Stimulated activated naive CD8-positive, alpha-beta T cell treated with anti-CD3 and anti-CD28 coated beads, Interleukin-15, Interleukin-2, amounts not matched to agents 100 ng/mL and 50 ng/mL, for 24 hours (primary cell): ENCODE data around the gene TULP4.

Source experiments
- H3K27ac Mint-ChIP-seq: one replicate; pipeline ENCODE4 v1.8.0; 2021; ENCODE audit warnings: mild to moderate bottlenecking, mixed read lengths
- H3K27me3 Mint-ChIP-seq: one replicate; pipeline ENCODE4 v1.8.0; 2021; ENCODE audit warnings: mixed read lengths
- H3K36me3 Mint-ChIP-seq: one replicate; pipeline ENCODE4 v1.8.0; 2021; ENCODE audit warnings: low read depth, mixed read lengths
- H3K4me1 Mint-ChIP-seq: one replicate; pipeline ENCODE4 v1.8.0; 2021; ENCODE audit warnings: low read depth, mixed read lengths
- H3K4me3 Mint-ChIP-seq: one replicate; pipeline ENCODE4 v1.8.0; 2021; ENCODE audit warnings: mild to moderate bottlenecking, mixed read lengths
- H3K9me3 Mint-ChIP-seq: one replicate; pipeline ENCODE4 v1.8.0; 2021; ENCODE audit warnings: mixed read lengths

TULP4 gene

DNA sequence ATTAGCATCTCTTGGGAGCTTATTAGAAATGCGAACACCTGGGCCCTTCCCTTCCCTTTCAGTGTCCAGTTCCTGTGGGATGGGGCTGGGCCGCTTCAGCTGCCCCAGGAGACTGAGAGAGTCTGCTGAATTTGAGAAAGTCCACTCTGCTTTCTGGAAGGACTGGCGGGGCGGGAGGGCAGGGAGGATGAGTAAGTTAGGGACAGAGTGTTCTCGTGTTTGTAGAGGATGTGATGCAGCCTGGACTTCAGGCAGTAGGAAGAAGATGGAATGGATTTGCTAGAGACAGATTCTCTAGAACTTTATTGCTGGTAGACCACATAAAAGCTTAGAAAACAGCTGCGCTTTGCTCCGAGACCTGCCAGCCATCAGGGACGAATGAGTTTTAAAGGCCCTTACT is 1.1 kb upstream of the TULP4 start:
- no peaks in the 10 kb centered on the region for H3K4me1 Mint-ChIP-seq
- no peak overlapping the region for H3K4me3 Mint-ChIP-seq
- no peak overlapping the region for H3K27ac Mint-ChIP-seq
- H3K36me3 Mint-ChIP-seq: peaks cover 51% of the 10 kb centered on the region
- H3K27me3 Mint-ChIP-seq: no peaks in the 10 kb centered on the region
- peaks cover 3% of the 10 kb centered on the region for H3K9me3 Mint-ChIP-seq

DNA sequence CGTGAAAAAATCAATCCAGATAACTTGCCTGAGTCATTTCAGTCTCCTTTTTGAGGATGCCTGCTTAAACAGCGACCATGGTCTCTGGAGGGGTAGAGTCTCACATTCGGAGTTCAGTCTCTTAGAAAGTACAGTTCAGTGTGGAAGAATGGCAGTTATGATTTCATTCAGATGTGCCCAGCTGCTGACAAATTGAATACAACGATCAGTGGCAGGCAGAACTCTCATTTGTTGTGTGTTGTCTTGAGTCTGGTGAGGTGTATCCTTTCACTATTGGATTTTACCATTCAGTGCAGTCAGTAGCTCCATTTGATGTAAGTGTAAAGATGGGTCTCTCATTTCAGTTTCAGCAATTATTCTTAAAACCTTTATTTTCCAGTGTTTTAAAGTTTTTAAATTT is 639 bp upstream of the TULP4 start:
- H3K27me3 Mint-ChIP-seq: no peaks in the 10 kb centered on the region
- peaks cover 55% of the 10 kb centered on the region for H3K36me3 Mint-ChIP-seq
- H3K4me3 Mint-ChIP-seq: no peak overlapping the region
- H3K27ac Mint-ChIP-seq: no peak overlapping the region
- H3K4me1 Mint-ChIP-seq: no peaks in the 10 kb centered on the region
- peaks cover 4% of the 10 kb centered on the region for H3K9me3 Mint-ChIP-seq

DNA sequence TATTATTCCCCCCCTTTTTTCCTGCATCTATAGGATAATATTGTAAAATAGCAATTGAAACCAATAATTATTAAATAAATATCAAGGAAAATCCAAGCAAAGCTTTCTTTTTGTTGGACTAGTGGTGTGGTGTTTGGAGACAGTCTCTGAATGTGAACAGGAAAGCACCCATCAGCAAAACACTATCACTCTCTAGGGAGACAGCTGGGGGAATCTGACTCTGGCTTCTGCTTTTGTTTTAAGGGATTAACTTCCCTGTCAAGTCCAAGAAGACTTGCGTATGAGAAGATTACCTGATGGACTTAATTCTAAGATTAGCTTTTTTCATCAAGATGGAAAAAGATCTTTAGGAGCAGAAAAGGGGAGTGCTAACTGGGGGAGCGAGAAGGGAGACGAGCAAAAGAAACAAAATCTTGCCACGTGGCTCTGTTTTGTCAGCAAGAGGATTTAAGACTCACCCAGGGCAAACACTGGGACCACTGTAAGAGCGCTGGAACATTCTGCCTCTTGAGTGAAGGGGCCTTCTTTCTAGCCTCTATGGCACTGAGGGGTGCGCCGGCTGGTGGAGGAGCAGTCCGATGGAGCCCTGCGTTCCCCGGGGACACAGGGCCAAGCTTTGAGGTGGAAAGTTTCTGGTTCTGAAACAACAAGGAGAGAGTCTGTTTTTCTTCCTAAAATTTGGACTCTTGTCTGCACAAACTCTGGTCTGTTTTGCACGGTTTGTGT is 570 bp downstream of the TULP4 start:
- H3K4me3 Mint-ChIP-seq: no peak overlapping the region
- H3K9me3 Mint-ChIP-seq: peaks cover 4% of the 10 kb centered on the region
- H3K4me1 Mint-ChIP-seq: peaks cover 2% of the 10 kb centered on the region
- peaks cover 52% of the 10 kb centered on the region for H3K36me3 Mint-ChIP-seq
- no peaks in the 10 kb centered on the region for H3K27me3 Mint-ChIP-seq
- no peak overlapping the region for H3K27ac Mint-ChIP-seq

DNA sequence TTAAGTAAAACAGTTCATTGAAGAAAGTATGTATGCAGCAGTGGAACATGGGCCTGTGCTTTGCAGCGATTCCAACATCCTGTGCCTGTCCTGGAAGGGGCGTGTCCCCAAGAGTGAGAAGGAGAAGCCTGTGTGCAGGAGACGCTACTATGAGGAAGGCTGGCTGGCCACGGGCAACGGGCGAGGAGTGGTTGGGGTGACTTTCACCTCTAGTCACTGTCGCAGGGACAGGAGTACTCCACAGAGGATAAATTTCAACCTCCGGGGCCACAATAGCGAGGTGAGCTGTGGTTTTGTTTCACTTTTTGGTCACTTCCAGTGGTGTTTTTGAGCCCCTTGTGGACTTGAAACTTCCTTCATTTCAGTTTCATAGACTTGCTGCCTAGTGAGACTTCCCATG is 1.7 kb downstream of the TULP4 start:
- Mint-ChIP-seq H3K27me3 (no peaks in the 10 kb centered on the region), H3K36me3 (peaks cover 52% of the 10 kb centered on the region), H3K9me3 (peaks cover 4% of the 10 kb centered on the region), H3K4me1 (peaks cover 10% of the 10 kb centered on the region), H3K27ac (no peak overlapping the region), H3K4me3 (no peak overlapping the region)

DNA sequence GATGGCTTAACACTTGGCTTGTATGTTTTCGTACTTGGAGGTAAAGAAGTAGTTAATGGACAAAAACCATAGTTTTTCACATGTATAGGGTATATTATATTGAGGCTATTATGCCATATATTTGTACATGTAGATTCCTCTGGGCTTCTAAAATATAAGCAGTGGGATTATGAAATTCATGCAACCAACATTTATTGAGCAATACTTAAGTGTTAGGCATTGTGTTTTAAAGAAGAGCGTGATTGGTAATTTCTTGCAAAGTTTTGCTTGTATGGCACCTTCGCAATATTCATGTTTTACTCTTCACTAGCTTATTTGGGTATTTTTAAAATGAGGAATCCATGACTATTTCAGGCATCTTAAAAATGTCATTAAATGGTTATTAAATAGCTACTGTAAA is 2.5 kb downstream of the TULP4 start:
- H3K9me3 Mint-ChIP-seq: peaks cover 4% of the 10 kb centered on the region
- peaks cover 52% of the 10 kb centered on the region for H3K36me3 Mint-ChIP-seq

DNA sequence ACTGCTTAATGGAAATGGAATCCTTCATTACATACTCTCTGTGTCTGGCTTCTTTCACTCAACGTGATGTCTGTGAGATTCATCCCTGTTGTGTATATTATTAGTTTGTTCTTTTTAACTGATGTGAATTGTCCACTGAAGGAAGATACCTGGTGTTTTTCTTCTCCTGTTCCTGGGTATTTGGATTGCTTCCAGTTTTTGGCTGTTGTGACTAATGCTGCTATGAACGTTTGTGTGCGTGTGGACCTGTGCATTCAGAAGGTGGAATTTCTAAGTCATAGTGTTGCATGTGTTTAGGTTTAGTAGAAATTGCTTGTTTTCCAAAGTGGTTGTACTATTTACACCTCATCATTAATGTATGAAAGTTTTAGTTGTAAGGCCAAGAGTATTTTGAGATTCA is 3.8 kb downstream of the TULP4 start:
- H3K4me1 Mint-ChIP-seq: peaks cover 19% of the 10 kb centered on the region
- H3K4me3 Mint-ChIP-seq: no peak overlapping the region
- peaks cover 4% of the 10 kb centered on the region for H3K9me3 Mint-ChIP-seq
- H3K36me3 Mint-ChIP-seq: peaks cover 46% of the 10 kb centered on the region
- H3K27ac Mint-ChIP-seq: no peak overlapping the region
- H3K27me3 Mint-ChIP-seq: no peaks in the 10 kb centered on the region

More for the DNA sequence above, 2.5 kb downstream of the TULP4 start:
- H3K4me1 Mint-ChIP-seq: peaks cover 15% of the 10 kb centered on the region
- no peak overlapping the region for H3K4me3 Mint-ChIP-seq
- H3K27ac Mint-ChIP-seq: no peak overlapping the region
- no peaks in the 10 kb centered on the region for H3K27me3 Mint-ChIP-seq

DNA sequence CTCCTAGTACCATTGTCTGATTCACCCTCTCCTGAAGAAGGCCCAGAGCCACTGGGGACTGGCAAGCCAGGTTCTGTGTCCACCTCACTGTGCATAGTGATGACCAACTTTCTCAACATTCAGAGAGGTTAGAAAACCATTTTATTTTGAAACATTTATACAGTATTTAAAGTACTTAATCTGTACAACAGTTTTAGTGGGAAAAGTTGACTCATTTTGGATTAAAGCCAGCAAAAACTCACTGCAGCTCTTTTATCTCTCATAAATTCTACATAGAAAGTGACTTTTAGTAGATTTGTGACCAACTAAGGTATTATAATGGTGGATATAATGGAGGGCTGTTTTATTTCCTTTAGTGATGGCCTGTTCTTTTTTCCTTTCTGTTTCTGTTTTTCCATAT is 9.7 kb downstream of the TULP4 start:
- Mint-ChIP-seq H3K36me3 (peaks cover 9% of the 10 kb centered on the region), H3K4me1 (peaks cover 67% of the 10 kb centered on the region), H3K9me3 (peaks cover 5% of the 10 kb centered on the region), H3K27me3 (no peaks in the 10 kb centered on the region), H3K4me3 (no peak overlapping the region), H3K27ac (no peak overlapping the region)

DNA sequence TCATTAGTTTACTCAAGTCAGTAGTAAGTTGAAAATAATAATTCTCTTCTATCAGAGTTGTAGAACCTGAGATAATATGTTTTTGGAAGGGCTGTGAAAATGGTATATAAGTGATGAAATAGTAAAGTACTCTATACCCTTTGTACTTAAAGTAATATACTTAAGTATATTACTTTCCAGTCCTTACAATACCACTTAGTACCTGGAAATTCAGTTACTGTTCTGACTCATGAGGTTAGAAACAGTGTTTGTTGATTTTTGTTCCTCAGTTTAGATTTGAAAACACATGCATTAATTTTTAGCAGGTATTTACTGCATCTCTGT is 10.1 kb downstream of the TULP4 start:
- H3K27me3 Mint-ChIP-seq: no peaks in the 10 kb centered on the region
- H3K4me1 Mint-ChIP-seq: peaks cover 71% of the 10 kb centered on the region
- peaks cover 9% of the 10 kb centered on the region for H3K36me3 Mint-ChIP-seq
- H3K4me3 Mint-ChIP-seq: no peak overlapping the region
- no peak overlapping the region for H3K27ac Mint-ChIP-seq
- H3K9me3 Mint-ChIP-seq: peaks cover 5% of the 10 kb centered on the region

DNA sequence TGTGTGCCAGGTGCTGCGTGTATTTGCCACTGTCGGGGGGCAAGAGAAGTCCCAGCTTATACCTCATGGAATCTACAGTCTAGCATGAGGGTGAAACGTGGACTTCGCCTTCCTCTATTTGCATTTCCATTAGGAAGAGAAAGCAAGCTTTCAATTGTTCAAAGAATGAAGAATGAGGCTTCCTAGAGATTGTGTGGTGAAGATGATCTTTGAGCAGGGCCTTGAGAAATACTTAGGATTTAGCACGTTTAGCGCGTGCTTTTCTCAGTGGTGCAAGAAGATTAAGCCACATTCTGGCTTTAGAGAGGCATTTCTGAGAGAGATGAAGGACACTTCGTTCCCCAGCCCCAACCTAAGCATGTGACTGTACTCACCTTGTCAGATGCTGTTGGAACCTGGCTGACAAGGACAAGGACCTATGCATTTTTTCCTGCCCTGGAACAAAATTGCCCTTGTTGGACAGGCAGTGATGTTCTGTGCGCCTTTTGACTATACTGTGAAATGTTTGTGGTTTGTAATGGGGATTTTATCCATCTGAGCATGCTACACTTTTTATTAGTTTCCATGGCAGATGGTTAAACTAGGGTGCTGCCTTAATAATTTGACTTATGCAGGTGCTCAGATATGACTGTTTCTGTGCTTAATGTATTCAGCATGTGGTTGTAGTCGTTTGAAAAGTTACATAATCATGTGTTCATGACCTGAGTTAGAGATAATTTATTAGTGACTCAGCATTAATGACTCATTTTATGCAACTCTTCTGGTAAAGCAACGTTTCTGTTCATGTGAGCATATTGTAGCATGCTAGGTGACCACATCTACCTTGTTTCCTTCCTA is 10.7 kb downstream of the TULP4 start:
- no peak overlapping the region for H3K4me3 Mint-ChIP-seq
- H3K4me1 Mint-ChIP-seq: peaks cover 73% of the 10 kb centered on the region
- H3K36me3 Mint-ChIP-seq: peaks cover 9% of the 10 kb centered on the region
- no peak overlapping the region for H3K27ac Mint-ChIP-seq
- H3K9me3 Mint-ChIP-seq: peaks cover 5% of the 10 kb centered on the region
- no peaks in the 10 kb centered on the region for H3K27me3 Mint-ChIP-seq

DNA sequence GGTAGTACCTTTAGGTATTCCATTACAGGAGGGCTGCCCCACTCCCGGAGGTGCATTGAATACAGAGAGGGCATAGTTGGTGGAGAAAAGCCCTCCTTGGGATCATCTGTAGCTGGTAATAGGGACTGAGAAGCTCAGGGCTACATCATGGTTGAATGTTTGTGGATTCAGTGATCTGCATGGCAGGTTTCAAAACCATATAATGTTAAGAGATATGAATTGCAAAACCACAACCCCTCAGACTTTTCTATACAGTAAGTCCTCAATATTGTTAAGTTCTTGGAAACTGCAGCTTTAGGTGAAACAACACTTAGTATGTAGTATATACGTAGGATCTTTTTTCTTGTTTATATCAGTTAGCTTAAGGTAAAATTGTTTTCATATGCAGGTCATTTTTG is 11.3 kb downstream of the TULP4 start:
- Mint-ChIP-seq H3K9me3 (peaks cover 5% of the 10 kb centered on the region), H3K4me3 (no peak overlapping the region), H3K4me1 (peaks cover 74% of the 10 kb centered on the region), H3K27me3 (no peaks in the 10 kb centered on the region), H3K36me3 (peaks cover 9% of the 10 kb centered on the region), H3K27ac (no peak overlapping the region)

DNA sequence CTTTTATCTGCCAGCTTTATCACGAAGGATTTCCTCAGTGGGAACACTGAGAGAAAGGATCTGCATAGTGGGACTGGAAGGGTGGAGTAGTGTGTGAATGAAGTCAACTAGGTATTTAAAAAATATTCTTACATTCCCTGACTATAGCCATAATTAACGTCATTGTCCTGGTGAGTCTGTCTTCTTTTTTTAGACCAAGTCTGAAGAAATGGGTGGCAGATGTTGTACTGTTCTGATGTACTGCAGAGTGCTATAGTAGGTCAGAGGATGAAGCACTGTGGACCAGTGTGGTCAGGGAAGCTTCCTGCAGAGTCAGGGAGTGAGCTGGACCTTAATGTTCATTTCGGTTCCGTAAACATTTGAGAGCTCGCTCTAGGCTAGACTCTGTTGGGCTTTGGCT is 11.9 kb downstream of the TULP4 start:
- Mint-ChIP-seq H3K4me1 (peaks cover 75% of the 10 kb centered on the region), H3K9me3 (peaks cover 5% of the 10 kb centered on the region), H3K36me3 (peaks cover 9% of the 10 kb centered on the region), H3K4me3 (no peak overlapping the region), H3K27ac (no peak overlapping the region), H3K27me3 (no peaks in the 10 kb centered on the region)

DNA sequence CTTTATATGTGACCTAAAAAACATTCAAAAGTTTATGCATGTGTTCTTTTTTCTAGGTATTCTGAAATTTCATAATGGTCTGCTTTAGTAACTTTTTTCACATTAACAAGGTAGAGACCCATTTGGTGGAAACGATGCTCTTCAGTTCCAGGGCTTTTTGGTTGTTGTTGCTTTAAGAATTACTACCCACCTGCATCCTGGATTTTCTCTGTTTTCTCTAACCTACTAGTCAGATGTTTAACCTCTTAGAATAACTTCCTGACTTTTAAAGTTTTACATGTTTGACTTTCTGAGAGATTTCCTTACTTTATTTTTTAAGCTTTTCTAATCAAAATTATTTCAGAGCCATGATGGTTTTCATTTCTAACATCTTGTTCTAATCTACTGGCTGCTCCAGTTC is 14.9 kb downstream of the TULP4 start:
- no peak overlapping the region for H3K27ac Mint-ChIP-seq
- H3K4me1 Mint-ChIP-seq: peaks cover 63% of the 10 kb centered on the region
- H3K4me3 Mint-ChIP-seq: no peak overlapping the region
- H3K36me3 Mint-ChIP-seq: peaks cover 6% of the 10 kb centered on the region
- no peaks in the 10 kb centered on the region for H3K27me3 Mint-ChIP-seq
- peaks cover 7% of the 10 kb centered on the region for H3K9me3 Mint-ChIP-seq

DNA sequence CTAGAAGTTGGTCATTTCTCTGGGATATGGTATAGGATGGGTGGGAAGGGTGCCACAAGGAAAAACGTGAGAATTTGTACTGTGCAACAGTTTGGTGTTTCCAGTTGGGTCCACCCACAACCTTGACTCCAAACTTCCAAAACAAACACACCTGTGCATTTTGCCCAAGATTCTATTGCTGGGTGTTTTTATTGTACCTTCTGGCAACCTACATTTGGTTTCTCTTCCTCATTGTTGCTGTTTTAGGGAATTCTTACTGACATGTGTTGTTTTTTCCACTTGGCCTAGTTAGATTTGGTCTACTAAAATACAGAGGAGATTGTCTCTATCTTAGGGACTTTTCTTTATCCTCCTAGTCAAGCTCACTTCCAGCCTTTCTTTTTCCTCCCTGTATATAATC is 16.7 kb downstream of the TULP4 start:
- Mint-ChIP-seq H3K27ac (peak overlapping the region; percentile 6), H3K36me3 (peaks cover 14% of the 10 kb centered on the region), H3K9me3 (peaks cover 14% of the 10 kb centered on the region), H3K27me3 (no peaks in the 10 kb centered on the region), H3K4me1 (peaks cover 46% of the 10 kb centered on the region), H3K4me3 (no peak overlapping the region)

DNA sequence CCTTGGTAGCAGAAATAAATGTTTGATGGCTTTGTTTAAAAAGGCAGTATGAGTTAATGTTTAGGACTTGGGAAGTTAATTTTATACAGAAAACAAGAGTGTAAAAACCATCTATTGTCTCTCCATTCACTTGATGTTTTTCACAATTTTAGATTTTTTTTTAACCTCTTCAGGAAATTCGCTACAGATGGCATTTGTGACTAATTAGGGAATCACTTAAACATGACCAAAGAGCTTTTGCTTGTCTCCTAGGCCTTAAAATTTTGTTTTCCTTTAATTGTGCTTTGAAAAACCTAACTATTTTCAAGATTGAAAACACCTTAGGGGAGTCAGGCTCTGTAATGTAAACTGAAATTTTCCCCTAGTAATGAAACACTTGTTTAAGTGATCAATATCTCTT is 17.3 kb downstream of the TULP4 start:
- H3K4me1 Mint-ChIP-seq: peaks cover 40% of the 10 kb centered on the region
- H3K4me3 Mint-ChIP-seq: no peak overlapping the region
- peaks cover 14% of the 10 kb centered on the region for H3K36me3 Mint-ChIP-seq
- peaks cover 14% of the 10 kb centered on the region for H3K9me3 Mint-ChIP-seq
- H3K27ac Mint-ChIP-seq: no peak overlapping the region
- H3K27me3 Mint-ChIP-seq: no peaks in the 10 kb centered on the region

DNA sequence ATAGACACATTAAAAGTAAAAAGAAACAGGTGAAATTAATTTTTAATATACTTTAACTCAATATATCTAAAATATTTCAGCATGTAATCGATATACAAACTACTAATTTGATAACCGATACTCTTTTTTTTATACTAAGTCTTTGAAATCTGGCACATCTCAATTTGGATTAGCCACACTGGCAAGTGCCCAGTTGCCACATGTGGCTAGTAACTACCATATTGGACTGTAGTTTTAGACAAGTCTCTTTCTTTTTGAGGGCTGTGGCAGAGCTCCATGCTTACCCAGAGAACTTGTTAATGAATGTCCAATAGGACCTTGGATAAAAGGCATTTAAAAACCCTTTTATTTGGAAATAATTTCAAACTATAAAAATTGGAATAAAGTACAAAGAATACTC is 17.8 kb downstream of the TULP4 start:
- no peak overlapping the region for H3K27ac Mint-ChIP-seq
- H3K9me3 Mint-ChIP-seq: peaks cover 14% of the 10 kb centered on the region
- no peak overlapping the region for H3K4me3 Mint-ChIP-seq
- peaks cover 35% of the 10 kb centered on the region for H3K4me1 Mint-ChIP-seq
- no peaks in the 10 kb centered on the region for H3K27me3 Mint-ChIP-seq
- H3K36me3 Mint-ChIP-seq: peaks cover 14% of the 10 kb centered on the region

DNA sequence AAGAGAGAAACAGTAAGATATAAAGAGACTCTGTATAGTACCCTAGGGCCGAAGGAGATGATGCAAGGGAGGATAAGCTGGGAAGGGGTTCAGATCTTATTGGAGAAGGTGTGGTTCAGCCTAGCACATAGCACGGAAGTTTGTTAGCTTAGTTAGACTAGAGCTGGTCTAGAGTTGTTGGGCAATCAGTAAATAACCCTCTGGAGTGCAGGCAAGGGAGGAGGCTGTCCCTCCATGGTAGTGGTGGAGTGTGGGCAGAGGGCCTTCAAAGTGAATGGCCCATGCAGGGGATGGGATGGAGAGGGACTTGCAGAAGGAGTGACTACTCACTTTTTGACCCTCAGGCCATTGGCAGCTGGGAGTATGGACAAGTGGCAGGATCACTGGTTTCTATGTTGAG is 20.0 kb downstream of the TULP4 start:
- peaks cover 14% of the 10 kb centered on the region for H3K36me3 Mint-ChIP-seq
- H3K27ac Mint-ChIP-seq: no peak overlapping the region
- H3K27me3 Mint-ChIP-seq: no peaks in the 10 kb centered on the region
- H3K9me3 Mint-ChIP-seq: peaks cover 10% of the 10 kb centered on the region
- H3K4me3 Mint-ChIP-seq: no peak overlapping the region
- peaks cover 28% of the 10 kb centered on the region for H3K4me1 Mint-ChIP-seq
